ENCODE data around the gene KCND3.

Gene KCND3

DNA sequence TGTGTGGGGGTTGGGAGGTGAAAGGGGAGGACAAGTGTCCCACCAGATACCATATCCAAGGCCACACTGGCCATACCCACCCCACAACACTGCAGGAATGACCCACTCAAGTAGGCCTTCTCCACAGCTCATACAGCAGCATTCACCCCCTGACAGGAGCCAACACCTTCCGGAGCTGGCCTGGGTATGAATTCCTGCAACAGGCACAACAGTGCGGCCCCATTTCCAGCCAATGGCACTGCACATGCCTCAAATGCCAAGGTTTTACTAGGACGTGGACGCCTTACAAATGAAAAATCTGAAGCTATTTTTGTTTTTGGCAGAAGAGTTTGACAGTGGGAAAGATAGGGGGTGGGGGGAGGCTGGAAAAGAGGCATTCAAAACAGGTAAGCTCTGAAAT is 2.0 kb downstream of the KCND3 start:
- no peak for DNase-seq

DNA sequence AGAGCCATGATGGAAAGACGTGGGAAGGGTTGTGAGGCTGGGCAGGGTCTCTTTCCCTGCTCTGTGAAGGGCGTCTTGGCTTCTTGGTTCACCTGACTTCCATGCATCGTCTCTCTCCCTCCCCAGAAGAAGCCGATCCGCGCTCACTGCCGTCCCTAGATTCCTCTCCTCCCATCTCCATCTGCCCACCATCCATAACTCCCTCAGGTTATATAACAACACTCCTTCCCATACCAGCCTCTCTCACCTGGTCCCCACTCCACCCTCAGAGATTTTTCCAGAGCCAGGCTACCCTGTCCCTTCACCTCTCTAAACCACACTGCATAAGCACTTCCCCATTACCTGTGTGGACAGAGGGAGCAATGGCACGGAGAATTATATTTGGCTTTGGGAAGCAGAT is 6.0 kb downstream of the KCND3 start:
- DNase-seq = no peak

DNA sequence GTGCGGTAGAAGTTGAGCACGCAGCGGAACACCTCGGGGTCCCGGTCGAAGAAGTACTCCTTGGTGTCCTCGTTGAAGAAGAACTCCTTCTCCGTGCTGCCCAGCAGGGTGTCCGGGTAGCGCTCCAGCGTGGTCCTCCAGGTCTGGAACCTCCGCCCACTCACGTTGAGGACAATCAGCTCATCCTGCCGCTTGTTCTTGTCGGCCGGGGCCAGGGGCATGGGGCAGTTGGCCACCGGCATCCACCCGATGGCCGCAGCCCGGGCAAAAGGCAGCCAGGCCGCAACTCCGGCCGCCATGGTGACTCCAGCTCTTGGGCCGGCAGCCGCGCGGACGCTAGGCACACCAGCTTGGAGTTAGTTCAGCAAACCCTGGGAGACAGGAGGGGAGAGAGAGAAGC is 7.0 kb downstream of the KCND3 start:
- DNase-seq = no peak

- DNase-seq = no peak
Observed at GRCh38 chr1:111981871-111982270, 7.6 kb downstream of the KCND3 start.

GRCh38 chr1:111981090-111981489 is 8.4 kb downstream of the KCND3 start:
- no peak for DNase-seq

DNA sequence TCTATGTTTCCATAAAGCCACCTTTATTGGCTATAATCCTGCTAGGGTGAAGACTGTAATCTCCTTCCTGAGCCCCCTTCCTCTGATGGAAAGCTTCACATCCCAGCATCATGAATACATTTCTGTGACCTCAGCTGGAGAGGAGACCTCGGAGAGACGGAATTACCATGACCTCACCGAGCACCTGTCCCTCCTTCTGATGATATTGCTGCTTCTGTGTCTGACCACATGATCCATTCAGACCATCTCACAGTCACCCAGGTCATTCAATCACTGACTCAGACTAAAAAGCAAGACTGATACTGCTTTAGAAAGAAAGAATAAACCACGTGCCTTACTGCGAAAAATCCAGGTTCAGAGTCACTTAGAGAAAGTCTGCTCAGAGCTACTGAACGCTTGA is 8.8 kb downstream of the KCND3 start:
- no peak for DNase-seq

DNA sequence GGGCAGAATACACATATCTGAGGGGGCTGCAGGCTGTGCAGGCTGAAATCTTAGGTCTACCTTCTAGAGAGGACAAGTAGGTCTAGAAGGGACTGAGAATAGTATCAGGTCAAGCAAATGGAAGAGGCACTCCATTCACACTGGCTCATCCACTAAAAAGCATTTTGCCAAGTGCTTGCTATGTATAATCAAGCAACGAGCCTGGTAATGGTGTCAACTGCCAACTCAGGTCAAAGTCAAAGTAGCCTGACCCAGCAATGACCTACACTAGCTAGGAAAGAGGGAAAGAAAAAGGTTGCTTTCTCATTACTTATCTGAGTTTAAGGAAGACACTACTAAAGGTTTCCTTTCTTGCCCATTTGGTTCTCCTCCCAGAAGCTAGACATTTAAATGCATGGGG is 10.8 kb downstream of the KCND3 start:
- no peak for DNase-seq

DNA sequence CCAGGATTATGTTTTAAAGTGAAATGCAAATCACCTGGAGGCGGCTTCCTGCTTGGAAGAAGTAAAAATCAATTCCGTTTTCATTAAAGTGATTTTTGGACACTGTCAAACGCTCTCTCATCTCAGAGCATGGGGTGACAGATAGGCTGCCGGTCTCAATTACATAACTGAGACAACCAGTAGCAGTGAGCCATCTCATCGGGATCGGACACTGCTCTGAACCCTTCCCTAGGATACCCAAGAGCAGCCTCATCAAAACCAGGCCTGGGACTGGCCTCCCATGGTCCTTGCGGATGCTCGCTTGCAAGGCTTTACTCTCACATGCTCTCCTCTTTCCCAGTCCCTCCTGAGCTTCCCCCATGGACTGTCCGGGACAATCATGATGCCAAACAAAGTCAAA is 12.1 kb downstream of the KCND3 start:
- no peak for DNase-seq

DNA sequence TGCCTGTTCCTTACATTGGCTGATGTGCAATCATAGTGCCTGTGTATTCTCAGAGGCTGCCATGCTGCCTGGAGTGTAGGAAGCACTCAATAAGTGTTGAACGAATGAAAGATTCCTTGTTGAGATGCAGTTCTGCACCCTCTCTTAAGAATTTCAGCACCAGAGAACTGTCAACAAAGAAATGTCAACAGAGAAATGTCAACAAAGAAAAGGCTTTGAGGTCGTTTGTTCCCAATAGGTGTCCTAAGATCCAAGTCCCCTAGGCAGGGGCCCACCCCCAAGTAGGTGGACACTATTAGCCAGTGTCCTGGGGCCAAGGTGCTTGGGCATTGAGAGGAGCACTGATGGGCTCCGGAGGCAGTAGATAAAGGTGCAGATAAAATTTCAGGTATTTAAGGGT is 12.6 kb downstream of the KCND3 start:
- DNase-seq = no peak

DNA sequence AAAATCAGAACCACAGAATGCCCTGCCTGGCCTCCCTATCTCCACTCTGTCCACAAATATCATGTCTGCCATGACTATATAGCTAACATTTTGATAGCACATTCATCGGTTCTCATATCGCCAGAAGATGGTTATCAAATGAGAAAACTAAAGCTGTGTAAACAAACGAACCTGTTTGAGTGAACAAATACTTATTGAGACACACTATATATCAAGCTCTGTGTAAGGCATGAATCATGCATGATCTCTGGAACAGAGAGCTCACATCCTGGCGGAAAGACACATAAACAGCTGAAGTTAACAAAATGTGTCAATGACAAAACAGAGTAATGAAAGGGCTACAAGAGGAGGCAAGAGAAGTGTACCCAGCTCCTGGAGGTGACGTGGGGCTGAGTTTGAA is 13.1 kb downstream of the KCND3 start:
- DNase-seq = no peak

DNA sequence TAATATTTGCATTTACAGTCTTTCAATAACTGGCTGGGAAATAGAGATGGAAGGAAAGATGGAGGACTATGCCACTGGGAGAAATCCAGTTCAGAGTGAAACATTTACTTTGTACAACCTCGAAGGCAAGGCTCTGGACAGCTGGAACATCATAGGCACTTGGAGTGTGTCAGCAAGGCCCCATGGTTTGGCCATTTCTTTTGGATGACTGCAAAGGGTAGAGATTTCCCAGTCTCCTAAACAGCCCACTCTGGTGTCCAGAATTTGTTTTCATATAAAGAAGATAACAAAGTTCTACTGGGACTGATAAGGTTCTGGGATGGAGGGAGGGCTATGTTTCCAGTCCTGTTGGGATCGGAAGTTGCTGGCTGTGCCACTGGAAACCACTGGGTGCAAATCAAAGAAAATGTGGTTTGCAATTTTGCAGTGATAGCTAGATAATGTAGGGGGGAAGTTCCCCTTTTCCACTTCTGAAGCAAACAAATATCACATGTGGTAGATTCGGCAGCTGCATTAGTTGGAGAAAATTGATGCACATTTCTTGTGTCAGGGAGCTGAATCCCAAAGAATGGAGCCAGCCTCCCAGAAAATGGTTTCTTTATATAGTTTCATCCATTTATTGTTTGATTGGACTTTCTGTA is 16.2 kb downstream of the KCND3 start:
- no peak for DNase-seq

DNA sequence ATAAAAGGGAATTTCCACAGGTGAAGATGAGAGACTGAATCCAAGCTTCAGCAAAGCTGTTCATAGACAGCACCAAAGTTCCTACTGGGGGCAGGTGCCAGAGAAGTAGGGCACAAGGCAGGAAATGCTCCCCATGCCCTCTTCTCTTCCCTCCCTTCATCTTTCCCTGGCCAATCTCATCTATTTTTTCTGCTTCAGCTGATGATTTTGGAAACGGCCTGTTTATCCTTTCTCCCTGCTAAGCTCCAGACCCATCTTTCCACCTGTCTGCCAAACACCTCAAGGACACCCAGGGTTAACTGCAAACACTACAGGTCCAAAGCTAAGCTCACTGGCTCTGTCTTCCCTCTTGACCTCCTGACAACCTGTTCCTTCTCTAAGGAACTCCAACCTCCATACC is 18.1 kb downstream of the KCND3 start:
- DNase-seq = no peak

- DNase-seq = no peak
Observed at GRCh38 chr1:111968511-111968910, 21.0 kb downstream of the KCND3 start.

GRCh38 chr1:111967886-111968285 is 21.6 kb downstream of the KCND3 start:
- no peak for DNase-seq

DNA sequence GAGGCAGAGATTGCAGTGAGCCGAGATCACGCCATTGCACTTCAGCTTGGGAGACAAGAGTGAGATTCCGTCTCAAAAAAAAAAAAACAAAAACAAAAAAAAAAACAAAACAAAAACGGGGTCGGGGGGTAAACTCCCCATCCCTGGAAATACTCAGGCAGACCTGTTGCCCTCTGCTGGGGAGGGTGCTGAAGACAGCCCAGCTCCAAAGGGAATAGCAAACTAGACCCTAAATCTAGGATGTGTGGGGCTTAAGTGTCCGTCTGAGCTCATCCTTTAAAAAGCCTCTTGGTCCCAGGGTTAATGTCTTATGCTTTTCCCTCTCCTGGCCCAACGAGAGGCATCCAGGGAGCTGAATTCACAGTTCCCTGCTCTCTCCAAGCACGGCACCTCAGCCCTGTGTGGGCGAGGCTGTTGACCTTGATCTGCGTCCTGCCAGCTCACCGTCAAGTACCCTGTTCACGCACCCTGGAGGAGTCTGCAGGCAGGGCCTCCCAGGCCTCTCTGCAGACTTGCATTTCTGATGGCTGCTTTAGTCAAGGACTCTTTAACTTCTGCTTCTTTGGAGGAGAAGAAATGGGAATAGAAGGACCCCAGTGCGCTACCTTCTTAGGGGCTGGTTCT is 22.3 kb downstream of the KCND3 start:
- DNase-seq = no peak

GRCh38 chr1:111965781-111966443 is 23.6 kb downstream of the KCND3 start:
- DNase-seq = no peak

- DNase-seq = no peak
Observed at GRCh38 chr1:111963985-111964738, 25.3 kb downstream of the KCND3 start.

- no peak for DNase-seq
Observed at GRCh38 chr1:111961773-111962565, 27.5 kb downstream of the KCND3 start.

DNA sequence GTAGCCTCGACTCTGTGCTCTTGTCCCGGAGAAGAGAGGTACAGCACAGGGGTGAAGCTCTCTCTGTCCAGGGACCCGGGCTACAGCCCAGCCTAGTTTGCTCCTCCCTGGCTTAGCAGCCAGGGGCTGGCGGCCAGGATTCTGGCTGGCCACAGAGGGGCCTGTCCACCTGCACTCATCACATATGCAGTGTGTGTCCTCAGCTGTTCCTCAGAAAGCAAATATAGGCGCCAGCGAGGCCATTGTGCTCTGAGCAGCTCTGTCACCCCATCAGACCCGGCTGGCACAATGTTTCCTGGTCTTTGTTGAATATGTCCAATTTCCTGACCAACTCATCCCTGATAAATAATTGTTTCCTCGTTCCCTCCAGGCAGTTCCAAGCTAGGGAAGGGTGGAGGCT is 28.5 kb downstream of the KCND3 start:
- no peak for DNase-seq

DNA sequence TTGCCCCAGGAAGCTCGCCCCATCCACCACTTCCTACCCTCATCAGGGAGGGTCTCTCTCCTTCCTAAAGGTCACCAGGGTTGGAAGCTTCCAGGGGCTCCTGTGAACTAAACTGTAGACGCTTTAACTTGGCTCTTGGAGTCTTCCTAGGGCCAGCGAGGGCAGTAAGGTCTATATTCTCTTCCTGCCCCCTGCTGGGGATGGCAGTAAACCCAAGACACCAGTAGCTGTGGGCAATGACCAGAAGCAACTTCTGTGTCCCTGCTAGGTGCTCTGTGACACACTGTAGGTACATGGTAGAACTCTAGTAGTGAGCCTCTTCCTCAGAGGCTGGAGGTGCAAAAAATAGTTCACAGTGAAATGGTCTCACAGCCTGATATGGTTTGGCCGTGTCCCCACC is 30.0 kb downstream of the KCND3 start:
- no peak for DNase-seq

- DNase-seq = no peak
Observed at GRCh38 chr1:111958851-111959250, 30.6 kb downstream of the KCND3 start.

DNA sequence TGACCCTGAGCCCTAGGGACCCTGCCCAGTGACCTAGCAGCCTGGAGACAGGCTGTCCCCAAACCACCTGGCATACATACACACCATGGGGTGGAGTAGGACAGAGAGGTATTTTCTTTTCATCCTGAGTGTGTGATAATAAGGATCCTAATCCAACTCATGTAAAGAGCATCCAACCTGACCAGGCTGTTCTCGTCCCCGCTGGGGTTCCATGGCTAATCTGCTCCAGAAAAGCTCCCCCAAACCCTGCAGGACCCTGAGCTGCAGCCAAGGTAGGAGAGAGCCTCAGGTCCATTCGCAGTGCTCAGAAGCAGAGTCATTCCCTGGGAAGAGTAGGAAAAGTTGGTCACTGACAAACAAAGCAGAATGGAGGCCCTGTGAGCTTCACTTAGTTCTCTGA is 31.4 kb downstream of the KCND3 start:
- no peak for DNase-seq

DNA sequence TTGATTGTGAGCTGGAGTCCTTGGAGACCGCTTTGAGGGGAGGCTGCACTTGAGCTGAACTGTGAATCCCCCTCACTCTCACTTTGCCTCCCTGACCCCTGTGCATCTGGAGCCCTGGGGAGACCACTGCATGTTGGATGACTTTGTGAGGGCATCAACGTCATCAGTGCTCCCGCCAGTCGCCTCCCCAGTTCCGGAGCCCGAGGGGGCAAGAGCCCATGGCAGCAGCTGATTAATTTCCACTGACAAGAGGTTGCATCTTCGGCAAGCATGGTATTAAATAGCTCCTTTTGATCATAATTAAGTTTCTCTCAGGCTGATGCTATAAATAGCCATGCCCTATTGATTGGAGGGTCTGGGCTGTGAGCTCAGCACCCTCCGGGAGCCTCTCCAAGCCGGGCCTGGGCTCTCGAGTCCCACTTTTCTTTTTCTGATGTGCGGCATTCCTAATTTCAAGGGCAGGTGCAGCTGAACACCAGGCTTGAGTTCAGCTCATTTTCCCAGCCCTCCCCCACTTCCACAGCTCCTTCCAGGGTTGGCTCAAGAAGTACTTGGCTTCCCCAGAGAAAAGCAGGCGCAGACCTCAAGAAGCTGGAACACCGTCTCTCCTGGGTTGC is 33.2 kb downstream of the KCND3 start:
- no peak for DNase-seq

Measured in fibroblast of skin of right biceps (primary cell).